Prostate gland (tissue), 2 donors: ENCODE data around the gene OR2B6. TPM values are rescaled to one million over a fixed set of nuclear protein-coding genes. Genes with fewer than 3 reads are reported as not detected.

Source experiments
- DNase-seq: peaks from one replicate; pipeline ENCODE4 v3.0.0-alpha.2; 2019; ENCODE audit warnings: low spot score
- H3K27ac ChIP-seq, 2 donors: fragments of 200-600 bp; sonication (generic); 2 replicates each; pipeline ENCODE4 v1.5.1; 2017 to 2019
- H3K27me3 ChIP-seq: fragments of 200-600 bp; sonication (generic); replicated peaks from 2 replicates; pipeline ENCODE4 v1.5.1; 2019; ENCODE audit not compliant: insufficient read depth
- H3K36me3 ChIP-seq, 2 donors: fragments of 200-600 bp; sonication (generic); 1 replicate in 1 of 2; 2 replicates in 1 of 2; pipeline versions ENCODE4 v1.5.1 to v1.8.1; 2017 to 2019
- H3K4me1 ChIP-seq: fragments of 200-600 bp; sonication (generic); replicated peaks from 2 replicates; pipeline ENCODE4 v1.5.1; 2019
- H3K4me3 ChIP-seq, 2 donors: fragments of 200-600 bp; sonication (generic); 2 replicates each; pipeline ENCODE4 v1.5.1; 2017 to 2019
- H3K9me3 ChIP-seq: fragments of 200-600 bp; sonication (generic); 2 replicates; pipeline ENCODE4 v1.5.1; 2017
- POLR2A ChIP-seq: fragments of 450-650 bp; IDR thresholded peaks from one replicate; pipeline ENCODE4 v1.6.1; 2016; ENCODE audit warnings: antibody characterized with exemption, mild to moderate bottlenecking
- POLR2AphosphoS5 ChIP-seq: sonication (generic); formaldehyde crosslinking; IDR thresholded peaks from one replicate; pipeline ENCODE4 v1.6.1; 2017; ENCODE audit warnings: antibody characterized with exemption
- WGBS: methylation state at CpG from one replicate; pipeline ENCODE4 v1.1.5; 2018; 5-methylcytosine and 5-hydroxymethylcytosine counted together
- intact Hi-C: fragments of 100-400 bp; cut with DNase I; formaldehyde crosslinking; loops from one replicate; pipeline ENCODE4 v1.14.2; 2022
- total RNA-seq, 2 donors: library from RNA; depleted of rRNA; stranded (reverse); fragments of >200 nt; gene quantifications; one replicate each; pipeline ENCODE4 v1.1.0, GENCODE V29; 2016
- TF ChIP-seq, protein P1 (sequence below), 4 experiments: fragments of 200-600 bp in 2 of 4; fragments of 450-650 bp in 2 of 4; sonication (generic) in 2 of 4; IDR thresholded peaks; 1 replicate in 3 of 4; 2 replicates in 1 of 4; pipeline ENCODE4 v1.5.1; 2016 to 2019; ENCODE audit warnings: antibody characterized with exemption in 4 of 4, mild to moderate bottlenecking in 2 of 4, moderate library complexity in 2 of 4

Gene OR2B6
- total RNA-seq, 2 donors from 2014 or later: not detected

DNA sequence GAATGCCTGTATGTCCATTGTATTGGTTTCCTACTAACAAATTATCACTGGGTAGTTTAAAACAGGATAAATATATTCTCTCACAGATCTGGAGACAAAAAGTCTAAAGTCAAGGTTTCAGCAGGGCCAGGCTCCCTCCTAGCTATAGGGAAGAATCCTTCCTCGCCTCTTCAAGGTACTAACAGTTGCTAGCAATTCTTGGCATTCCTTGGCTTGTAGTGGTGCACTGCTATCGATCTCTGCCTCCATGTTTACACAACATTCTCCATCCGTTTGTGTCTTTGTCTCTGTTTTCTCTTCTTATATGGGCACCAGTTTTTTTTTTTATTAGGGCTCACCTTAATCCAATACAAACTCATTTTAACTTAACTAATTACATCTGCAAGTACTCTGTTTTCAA, 48.9 kb downstream of the OR2B6 start:
- Histone ChIP-seq H3K4me3 (no peak overlapping the region), H3K36me3 (no peaks in the 10 kb centered on the region), H3K4me1 (no peaks in the 10 kb centered on the region), H3K27me3 (no peaks in the 10 kb centered on the region), H3K9me3 (no peaks in the 10 kb centered on the region), H3K27ac (no peak overlapping the region)
- WGBS: 35% methylated on average over 3 of the region's 3 CpGs
- intact Hi-C loops: no loop called here
- DNase-seq: no peak
- TF ChIP-seq POLR2AphosphoS5 (no peak), POLR2A (no peak)
- TF ChIP-seq, protein P1, sequence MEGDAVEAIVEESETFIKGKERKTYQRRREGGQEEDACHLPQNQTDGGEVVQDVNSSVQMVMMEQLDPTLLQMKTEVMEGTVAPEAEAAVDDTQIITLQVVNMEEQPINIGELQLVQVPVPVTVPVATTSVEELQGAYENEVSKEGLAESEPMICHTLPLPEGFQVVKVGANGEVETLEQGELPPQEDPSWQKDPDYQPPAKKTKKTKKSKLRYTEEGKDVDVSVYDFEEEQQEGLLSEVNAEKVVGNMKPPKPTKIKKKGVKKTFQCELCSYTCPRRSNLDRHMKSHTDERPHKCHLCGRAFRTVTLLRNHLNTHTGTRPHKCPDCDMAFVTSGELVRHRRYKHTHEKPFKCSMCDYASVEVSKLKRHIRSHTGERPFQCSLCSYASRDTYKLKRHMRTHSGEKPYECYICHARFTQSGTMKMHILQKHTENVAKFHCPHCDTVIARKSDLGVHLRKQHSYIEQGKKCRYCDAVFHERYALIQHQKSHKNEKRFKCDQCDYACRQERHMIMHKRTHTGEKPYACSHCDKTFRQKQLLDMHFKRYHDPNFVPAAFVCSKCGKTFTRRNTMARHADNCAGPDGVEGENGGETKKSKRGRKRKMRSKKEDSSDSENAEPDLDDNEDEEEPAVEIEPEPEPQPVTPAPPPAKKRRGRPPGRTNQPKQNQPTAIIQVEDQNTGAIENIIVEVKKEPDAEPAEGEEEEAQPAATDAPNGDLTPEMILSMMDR (IDR thresholded peaks at IDR 0.05): no peak

Other genes with a start within 250 kb of the OR2B6 start
- gene OR2B2, start 44.8 kb upstream of the OR2B6 start, total RNA-seq: not detected
- 1 to 10 TPM; 1.3 to 1.8 TPM for gene ZNF165, start 123.3 kb downstream of the OR2B6 start, total RNA-seq
- 1 to 10 TPM; 5.3 TPM for gene ZSCAN16, start 167.4 kb downstream of the OR2B6 start, total RNA-seq
- gene ZKSCAN8, start 184.6 kb downstream of the OR2B6 start, total RNA-seq: 10 to 100 TPM; 20.5 to 39.4 TPM